Small intestine (tissue), 16 donors: ENCODE measurements around the gene BLVRA. TPM values are rescaled to one million over a fixed set of nuclear protein-coding genes. Genes with fewer than 3 reads are reported as not detected.
"Not testable (repeated sequence)": the region's sequence is repeated elsewhere in the genome, so short reads cannot be mapped to it uniquely, and the experiment has no call there.

Source experiments
- DNase-seq, 2 donors: peaks; one replicate each; pipeline versions ENCODE4 v3.0.0 to v3.0.0-alpha.2; 2013
- FAIRE-seq: peaks from 2 replicates; lab custom pipeline; 2012; peaks lifted over from hg19 to GRCh38; lab: Jason Lieb, UNC
- H3K27ac ChIP-seq, 3 donors: one replicate each; pipeline ENCODE4 v1.5.1; 2013; ENCODE audit warnings: low read length in 2 of 3, mild to moderate bottlenecking in 2 of 3, control low read depth in 1 of 3, inconsistent platforms in 1 of 3, low read depth in 1 of 3, moderate library complexity in 1 of 3
- H3K27me3 ChIP-seq, 3 donors: one replicate each; pipeline ENCODE4 v1.6.1; 2013; ENCODE audit warnings: low read length in 3 of 3, inconsistent platforms in 1 of 3; ENCODE audit not compliant: control insufficient read depth in 3 of 3, insufficient read depth in 3 of 3
- H3K36me3 ChIP-seq, 3 donors: one replicate each; pipeline ENCODE4 v1.6.1; 2013; ENCODE audit warnings: low read length in 3 of 3, inconsistent platforms in 1 of 3, low read depth in 1 of 3, mild to moderate bottlenecking in 1 of 3, moderate library complexity in 1 of 3; ENCODE audit not compliant: control insufficient read depth in 3 of 3, insufficient read depth in 2 of 3
- H3K4me1 ChIP-seq, 3 donors: one replicate each; pipeline ENCODE4 v1.6.1; 2013; ENCODE audit warnings: low read length in 2 of 3, inconsistent platforms in 1 of 3, low read depth in 1 of 3, mild to moderate bottlenecking in 1 of 3, moderate library complexity in 1 of 3; ENCODE audit not compliant: control insufficient read depth in 3 of 3, insufficient read depth in 2 of 3
- H3K4me3 ChIP-seq, 3 donors: one replicate each; pipeline ENCODE4 v1.5.1; 2013; ENCODE audit warnings: low read length in 3 of 3, control low read depth in 1 of 3, inconsistent platforms in 1 of 3, low read depth in 1 of 3, mild to moderate bottlenecking in 1 of 3, moderate library complexity in 1 of 3
- H3K9me3 ChIP-seq, 2 donors: one replicate each; pipeline ENCODE4 v1.6.1; 2013; ENCODE audit warnings: low read depth in 1 of 2, low read length in 1 of 2; ENCODE audit not compliant: control insufficient read depth in 2 of 2, insufficient read depth in 1 of 2
- WGBS, 3 donors: extraction: QIAGEN DNeasy Blood & Tissue Kit; methylation state at CpG; one replicate each; pipeline ENCODE4 v1.1.7; 2013; 5-methylcytosine and 5-hydroxymethylcytosine counted together
- long read RNA-seq, 10 donors: transcript quantifications; one replicate each; lab custom pipeline, GENCODE V29; 2026
- polyA plus RNA-seq, 4 donors: library from polyadenylated mRNA; stranded (reverse) in 3 of 4; unstranded in 1 of 4; fragments of 200-250 nt in 3 of 4; fragments of 120-200 nt in 1 of 4; gene quantifications; one replicate each; pipeline versions ENCODE4 v1.2.1 to v1.2.3, GENCODE V29; 2013
- donor health status: healthy with polysubstance abuse.
- donor health status: control.
- donor health status: control.
- donor health status: Bipolar disorder and iron deficiency.
- donor health status: healthy.

The BLVRA gene, protein sequence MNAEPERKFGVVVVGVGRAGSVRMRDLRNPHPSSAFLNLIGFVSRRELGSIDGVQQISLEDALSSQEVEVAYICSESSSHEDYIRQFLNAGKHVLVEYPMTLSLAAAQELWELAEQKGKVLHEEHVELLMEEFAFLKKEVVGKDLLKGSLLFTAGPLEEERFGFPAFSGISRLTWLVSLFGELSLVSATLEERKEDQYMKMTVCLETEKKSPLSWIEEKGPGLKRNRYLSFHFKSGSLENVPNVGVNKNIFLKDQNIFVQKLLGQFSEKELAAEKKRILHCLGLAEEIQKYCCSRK
- 10 to 100 TPM in 2 of 4 donors, 1 to 10 TPM in 2; 3.4 to 22.2 (median 15.4) TPM for polyA plus RNA-seq
- long read RNA-seq, donor 1, transcript BLVRA-201 (8 exons, 1,071 nt): major isoform, 9 of 9 reads
- long read RNA-seq, donor 1, partial matches to known transcripts: 0 of 9 reads
- long read RNA-seq, donor 1, other reads (novel, unspliced or antisense): 0 of 9 reads
- long read RNA-seq, donor 2, partial matches to known transcripts: 0 of 4 reads
- long read RNA-seq, donor 2, other reads (novel, unspliced or antisense): 0 of 4 reads
- long read RNA-seq, donor 3, transcript BLVRA-201 (8 exons, 1,071 nt): major isoform, 7 of 10 reads
- long read RNA-seq, donor 3, partial matches to known transcripts: 0 of 10 reads
- long read RNA-seq, donor 3, other reads (novel, unspliced or antisense): 0 of 10 reads
- long read RNA-seq, donor 4: 0 reads
- long read RNA-seq, donor 5, partial matches to known transcripts: 0 of 1 reads
- long read RNA-seq, donor 5, other reads (novel, unspliced or antisense): 0 of 1 reads
- long read RNA-seq, donor 6, transcript BLVRA-201 (8 exons, 1,071 nt): major isoform, 6 of 6 reads
- long read RNA-seq, donor 6, partial matches to known transcripts: 0 of 6 reads
- long read RNA-seq, donor 6, other reads (novel, unspliced or antisense): 0 of 6 reads
- long read RNA-seq, donor 7, transcript BLVRA-201 (8 exons, 1,071 nt): major isoform, 28 of 35 reads
- long read RNA-seq, donor 7, partial matches to known transcripts: 5 of 35 reads
- long read RNA-seq, donor 7, other reads (novel, unspliced or antisense): 0 of 35 reads
- long read RNA-seq, donor 8, partial matches to known transcripts: 0 of 2 reads
- long read RNA-seq, donor 8, other reads (novel, unspliced or antisense): 0 of 2 reads
- long read RNA-seq, donor 9, partial matches to known transcripts: 0 of 2 reads
- long read RNA-seq, donor 9, other reads (novel, unspliced or antisense): 0 of 2 reads
- long read RNA-seq, donor 10, transcript BLVRA-201 (8 exons, 1,071 nt): major isoform, 8 of 9 reads
- long read RNA-seq, donor 10, partial matches to known transcripts: 0 of 9 reads
- long read RNA-seq, donor 10, other reads (novel, unspliced or antisense): 0 of 9 reads

DNA sequence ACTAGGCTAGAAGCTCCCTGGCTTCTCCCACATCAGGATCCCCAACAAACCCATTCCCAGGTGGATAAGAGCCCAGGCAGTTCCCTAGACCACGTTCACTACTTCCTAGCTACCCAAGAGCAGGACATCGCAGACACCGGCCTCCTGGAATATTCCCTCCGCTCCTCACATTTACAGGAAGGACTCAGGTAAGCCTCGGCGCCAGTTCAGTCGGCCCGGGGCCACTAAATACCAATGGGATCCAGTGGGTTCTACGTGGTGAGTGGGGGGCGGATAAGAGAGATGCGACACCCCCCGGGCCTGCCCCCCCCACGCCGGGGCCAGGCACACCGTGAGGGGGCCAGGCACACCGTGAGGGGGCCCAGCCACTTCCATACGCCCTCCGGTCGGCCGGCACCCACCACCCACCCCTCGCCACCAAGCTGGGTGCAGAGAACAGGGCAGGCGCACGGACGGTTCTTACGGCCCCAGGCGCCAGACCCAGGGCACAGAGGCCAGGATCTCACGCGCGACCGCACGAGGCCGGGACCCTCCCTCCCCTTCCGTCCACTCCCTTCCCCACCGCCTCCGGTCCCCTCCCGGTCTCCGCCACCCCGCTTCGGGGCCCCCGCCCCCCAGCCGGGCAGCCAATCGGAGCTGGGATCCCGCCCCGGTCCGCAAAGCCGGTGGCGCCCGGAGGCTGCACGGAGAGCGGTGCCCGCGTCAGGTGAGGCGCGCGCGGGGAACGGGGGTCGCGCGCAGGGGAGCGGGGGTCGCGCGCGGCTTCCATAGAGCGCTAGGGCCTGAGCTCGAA is at the start of gene BLVRA:
Gene BLVRA (plus strand): TSS at position 652 of the 793 bp plus-strand sequence. CDS start 12,479 bp downstream, outside the sequence.
- Histone ChIP-seq H3K9me3 (no peaks in the 10 kb centered on the region), H3K27me3 (peaks cover 0 to 32% (median 0%) of the 10 kb centered on the region in 3 donors), H3K27ac (peak within 1 kb of the TSS; percentile 20 to 86 (median 38)), H3K4me3 (peak within 1 kb of the TSS; percentile 57 to 90 (median 74)), H3K36me3 (no peaks in the 10 kb centered on the region), H3K4me1 (peaks cover 0 to 4% (median 0%) of the 10 kb centered on the region in 3 donors)
- FAIRE-seq: no peak
- peak; percentile 15 to 62 for DNase-seq
- 4 to 7% (median 4%) methylated on average over 53 to 67 of the region's 67 CpGs for WGBS, 3 donors

DNA sequence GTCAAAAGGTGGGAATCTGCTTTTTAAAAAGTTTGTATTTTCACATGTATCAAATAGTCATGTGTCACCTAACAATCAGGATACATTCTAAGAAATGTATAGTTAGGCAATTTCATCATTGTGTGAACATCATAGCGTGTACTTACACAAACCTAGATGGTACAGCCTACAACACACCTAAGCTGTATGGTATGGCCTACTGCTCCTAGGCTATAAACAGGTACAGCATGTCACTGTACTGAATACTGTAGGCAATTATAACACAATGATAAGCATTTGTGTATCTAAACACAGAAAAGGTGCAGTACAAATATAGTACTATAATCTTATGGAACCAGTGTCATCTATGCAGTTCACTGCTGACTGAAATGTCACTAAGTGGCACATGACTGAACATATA is 47.0 kb upstream of the BLVRA start:
- Histone ChIP-seq H3K9me3 (peaks cover 0 to 5% of the 10 kb centered on the region in 2 donors), H3K36me3 (peaks cover 0 to 1% (median 0%) of the 10 kb centered on the region in 3 donors), H3K4me1 (no peaks in the 10 kb centered on the region), H3K27ac (no peak overlapping the region), H3K4me3 (no peak overlapping the region), H3K27me3 (no peaks in the 10 kb centered on the region)
- DNase-seq: no peak
- WGBS, 3 donors: 94 to 97% (median 97%) methylated on average over 1 of the region's 1 CpG
- no peak for FAIRE-seq

DNA sequence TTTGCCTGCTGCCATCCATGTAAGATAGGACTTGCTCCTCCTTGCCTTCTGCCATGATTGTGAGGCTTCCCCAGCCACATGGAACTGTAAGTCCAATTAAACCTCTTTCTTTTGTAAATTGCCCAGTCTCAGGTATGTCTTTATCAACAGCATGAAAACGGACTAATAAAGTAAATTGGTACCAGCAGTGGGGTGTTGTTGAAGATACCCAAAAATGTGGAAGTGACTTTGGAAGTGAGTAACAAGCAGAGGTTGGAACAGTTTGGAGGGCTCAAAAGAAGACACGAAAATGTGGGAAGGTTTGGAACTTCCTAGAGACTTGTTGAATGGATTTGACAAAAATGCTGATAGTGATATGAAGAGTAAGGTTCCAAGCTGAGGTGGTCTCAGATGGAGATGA is 42.5 kb upstream of the BLVRA start:
- not testable (repeated sequence) for H3K36me3 ChIP-seq, H3K9me3 ChIP-seq, H3K27ac ChIP-seq, DNase-seq, H3K4me1 ChIP-seq, FAIRE-seq, H3K4me3 ChIP-seq, H3K27me3 ChIP-seq
- 97 to 99% (median 98%) methylated on average over 2 of the region's 2 CpGs for WGBS, 3 donors

GRCh38 chr7:43716598-43716997 is 41.9 kb upstream of the BLVRA start:
- WGBS, 3 donors: 73 to 82% (median 76%) methylated on average over 2 of the region's 2 CpGs
- H3K27me3 ChIP-seq: no peaks in the 10 kb centered on the region
- no peak overlapping the region for H3K4me3 ChIP-seq
- DNase-seq (no peak), FAIRE-seq (no peak)
- peaks cover 0 to 5% (median 0%) of the 10 kb centered on the region in 3 donors for H3K36me3 ChIP-seq
- H3K4me1 ChIP-seq: no peaks in the 10 kb centered on the region
- H3K27ac ChIP-seq: no peak overlapping the region
- H3K9me3 ChIP-seq: peaks cover 0 to 4% of the 10 kb centered on the region in 2 donors

DNA sequence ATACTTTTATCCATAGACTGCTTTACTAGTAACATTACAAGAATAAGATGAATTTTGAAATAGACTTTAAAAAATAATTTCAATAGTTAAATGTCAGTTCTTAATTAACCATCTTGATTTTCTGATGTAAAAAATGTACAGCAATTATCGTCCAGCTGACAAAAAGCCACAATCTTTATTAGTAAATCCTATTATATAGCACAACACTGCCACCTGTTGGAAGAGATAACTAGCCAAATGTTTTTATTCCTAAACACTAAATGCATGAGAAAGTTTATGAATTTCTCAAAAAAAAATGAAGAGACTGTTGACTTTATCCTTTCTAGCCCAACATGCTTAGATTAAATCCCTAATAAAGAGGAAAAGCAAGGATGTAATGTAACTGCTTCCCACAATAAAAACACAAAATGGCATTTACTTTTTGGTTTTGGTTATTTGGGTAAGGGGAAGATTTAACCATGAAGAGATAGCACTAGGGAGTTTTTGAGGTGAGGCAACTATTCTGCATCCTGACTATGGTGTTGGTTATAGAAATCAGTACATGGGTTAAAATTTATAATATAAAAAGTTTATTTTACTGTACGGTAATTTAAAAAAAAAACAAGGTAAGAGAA is 37.2 kb upstream of the BLVRA start:
- 41 to 49% (median 44%) methylated on average over 2 of the region's 2 CpGs for WGBS, 3 donors
- Histone ChIP-seq H3K27ac (no peak overlapping the region), H3K9me3 (peaks cover 0 to 4% of the 10 kb centered on the region in 2 donors), H3K4me1 (peaks cover 0 to 4% (median 0%) of the 10 kb centered on the region in 3 donors), H3K4me3 (no peak overlapping the region), H3K27me3 (no peaks in the 10 kb centered on the region), H3K36me3 (peaks cover 0 to 8% (median 0%) of the 10 kb centered on the region in 3 donors)
- FAIRE-seq (peak; percentile 15), DNase-seq (peak; percentile 51 to 61)

GRCh38 chr7:43723007-43723341 is 35.5 kb upstream of the BLVRA start:
- no peak overlapping the region for H3K4me3 ChIP-seq
- peaks cover 0 to 3% (median 0%) of the 10 kb centered on the region in 3 donors for H3K36me3 ChIP-seq
- H3K4me1 ChIP-seq: peaks cover 0 to 4% (median 0%) of the 10 kb centered on the region in 3 donors
- FAIRE-seq: no peak
- H3K27me3 ChIP-seq: no peaks in the 10 kb centered on the region
- DNase-seq: peak in 1 of 2 donors; percentile 54
- no peaks in the 10 kb centered on the region for H3K9me3 ChIP-seq
- H3K27ac ChIP-seq: no peak overlapping the region

DNA sequence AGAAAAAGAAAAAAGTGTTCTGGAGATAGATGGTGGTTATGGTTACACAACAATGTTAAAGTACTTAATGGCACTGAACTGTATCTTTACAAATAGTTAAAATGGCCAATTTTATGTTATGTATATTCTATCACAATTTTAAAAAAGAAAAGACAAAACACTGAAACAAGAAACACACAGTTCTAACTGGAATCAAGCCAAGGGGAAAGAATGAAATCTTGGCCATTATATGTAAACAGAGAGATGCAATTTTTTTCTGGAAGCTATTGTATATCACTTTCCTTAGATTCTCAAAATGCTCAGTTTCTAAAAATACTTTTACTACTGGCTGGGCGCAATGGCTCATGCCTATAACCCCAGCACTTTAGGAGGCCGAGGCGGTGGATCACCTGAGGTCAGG is 33.2 kb upstream of the BLVRA start:
- FAIRE-seq: no peak
- H3K9me3 ChIP-seq: no peaks in the 10 kb centered on the region
- WGBS, 3 donors: 71 to 100% (median 95%) methylated on average over 3 of the region's 3 CpGs

More for the DNA sequence above, 33.2 kb upstream of the BLVRA start:
- H3K36me3 ChIP-seq: peaks cover 0 to 3% (median 0%) of the 10 kb centered on the region in 3 donors
- no peak for DNase-seq
- H3K4me1 ChIP-seq: peaks cover 0 to 4% (median 3%) of the 10 kb centered on the region in 3 donors
- H3K27me3 ChIP-seq: no peaks in the 10 kb centered on the region
- H3K4me3 ChIP-seq: no peak overlapping the region
- no peak overlapping the region for H3K27ac ChIP-seq
